Gastroesophageal sphincter (tissue), 3 donors: ENCODE data around the gene RAB6B.

Experiments
- EP300 ChIP-seq: sonication (generic); formaldehyde crosslinking; IDR thresholded peaks from one replicate; pipeline ENCODE4 v1.6.1; 2017; ENCODE audit warnings: antibody characterized with exemption, mild to moderate bottlenecking
- POLR2A ChIP-seq, 2 donors: fragments of 450-650 bp; IDR thresholded peaks; one replicate each; pipeline ENCODE4 v1.6.1; 2017; ENCODE audit warnings: antibody characterized with exemption in 2 of 2, mild to moderate bottlenecking in 2 of 2, moderate library complexity in 1 of 2
- POLR2AphosphoS5 ChIP-seq: sonication (generic); formaldehyde crosslinking; IDR thresholded peaks from one replicate; pipeline ENCODE4 v1.6.1; 2017; ENCODE audit warnings: antibody characterized with exemption
- TF ChIP-seq, protein P1 (sequence below), 4 experiments: fragments of 200-600 bp in 2 of 4; fragments of 450-650 bp in 2 of 4; sonication (generic) in 1 of 4; IDR thresholded peaks; one replicate each; pipeline ENCODE4 v1.5.1; 2017 to 2019; ENCODE audit warnings: antibody characterized with exemption in 4 of 4, mild to moderate bottlenecking in 2 of 4, moderate library complexity in 2 of 4

DNA sequence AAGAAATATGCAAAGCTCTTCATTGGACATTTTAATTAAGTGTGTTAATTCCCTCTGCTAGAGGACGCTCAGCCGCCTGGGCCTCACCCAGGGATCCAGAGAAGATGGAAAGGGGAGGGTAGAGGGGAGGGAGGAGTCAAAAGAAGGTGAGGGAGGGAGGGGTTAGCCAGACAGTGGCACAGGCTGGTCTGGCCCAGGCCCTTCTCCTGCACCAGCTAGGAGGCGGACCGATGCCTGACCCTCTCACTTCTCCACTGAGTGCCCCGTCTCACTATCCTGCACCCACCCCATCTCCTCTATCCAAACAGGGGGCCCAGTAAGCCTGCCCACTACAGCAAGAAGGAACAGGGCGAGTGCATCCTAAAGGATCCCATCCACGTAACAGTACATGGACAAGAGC is 22.9 kb downstream of the RAB6B start:
- TF ChIP-seq, protein P1, sequence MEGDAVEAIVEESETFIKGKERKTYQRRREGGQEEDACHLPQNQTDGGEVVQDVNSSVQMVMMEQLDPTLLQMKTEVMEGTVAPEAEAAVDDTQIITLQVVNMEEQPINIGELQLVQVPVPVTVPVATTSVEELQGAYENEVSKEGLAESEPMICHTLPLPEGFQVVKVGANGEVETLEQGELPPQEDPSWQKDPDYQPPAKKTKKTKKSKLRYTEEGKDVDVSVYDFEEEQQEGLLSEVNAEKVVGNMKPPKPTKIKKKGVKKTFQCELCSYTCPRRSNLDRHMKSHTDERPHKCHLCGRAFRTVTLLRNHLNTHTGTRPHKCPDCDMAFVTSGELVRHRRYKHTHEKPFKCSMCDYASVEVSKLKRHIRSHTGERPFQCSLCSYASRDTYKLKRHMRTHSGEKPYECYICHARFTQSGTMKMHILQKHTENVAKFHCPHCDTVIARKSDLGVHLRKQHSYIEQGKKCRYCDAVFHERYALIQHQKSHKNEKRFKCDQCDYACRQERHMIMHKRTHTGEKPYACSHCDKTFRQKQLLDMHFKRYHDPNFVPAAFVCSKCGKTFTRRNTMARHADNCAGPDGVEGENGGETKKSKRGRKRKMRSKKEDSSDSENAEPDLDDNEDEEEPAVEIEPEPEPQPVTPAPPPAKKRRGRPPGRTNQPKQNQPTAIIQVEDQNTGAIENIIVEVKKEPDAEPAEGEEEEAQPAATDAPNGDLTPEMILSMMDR (IDR thresholded peaks at IDR 0.05), result no peak
- TF ChIP-seq POLR2A (IDR thresholded peaks at IDR 0.05) (no peak), POLR2AphosphoS5 (no peak), EP300 (no peak)
